GM23248 (cell line): ENCODE measurements around the gene SYNGR2. TPM values are rescaled to one million over a fixed set of nuclear protein-coding genes. Genes with fewer than 3 reads are reported as not detected.

Experiments
- DNase-seq: peaks from one replicate; pipeline ENCODE4 v3.0.0-alpha.2; 2015
- H2AFZ ChIP-seq: fragments of 200-600 bp; sonication (generic); 2 replicates; pipeline ENCODE4 v1.6.1; 2016; ENCODE audit warnings: antibody characterized with exemption
- H3F3A ChIP-seq: fragments of 200-600 bp; sonication (generic); 2 replicates; pipeline ENCODE4 v1.6.1; 2016; ENCODE audit warnings: mild to moderate bottlenecking, antibody characterized with exemption, mixed run types; ENCODE audit not compliant: insufficient read depth
- H3K27ac ChIP-seq: fragments of 200-600 bp; sonication (generic); 2 replicates; pipeline ENCODE4 v1.5.1; 2016; ENCODE audit warnings: mild to moderate bottlenecking
- H3K27me3 ChIP-seq: fragments of 200-600 bp; sonication (generic); replicated peaks from 2 replicates; pipeline ENCODE4 v1.6.1; 2016; ENCODE audit warnings: mild to moderate bottlenecking; ENCODE audit not compliant: insufficient read depth
- H3K36me3 ChIP-seq: fragments of 200-600 bp; sonication (generic); 2 replicates; pipeline ENCODE4 v1.6.1; 2016; ENCODE audit warnings: low read depth, mild to moderate bottlenecking
- H3K4me1 ChIP-seq: fragments of 200-600 bp; sonication (generic); 2 replicates; pipeline ENCODE4 v1.6.1; 2016; ENCODE audit warnings: mild to moderate bottlenecking; ENCODE audit not compliant: insufficient read depth
- H3K4me2 ChIP-seq: fragments of 200-600 bp; sonication (generic); one replicate; pipeline ENCODE4 v1.6.1; 2016; ENCODE audit warnings: mild to moderate bottlenecking; ENCODE audit not compliant: unreplicated experiment
- H3K4me3 ChIP-seq: fragments of 200-600 bp; sonication (generic); 2 replicates; pipeline ENCODE4 v1.5.1; 2016; ENCODE audit warnings: mild to moderate bottlenecking
- H3K79me2 ChIP-seq: fragments of 200-600 bp; sonication (generic); 2 replicates; pipeline ENCODE4 v1.6.1; 2016; ENCODE audit warnings: mild to moderate bottlenecking; ENCODE audit not compliant: insufficient read depth
- H3K9ac ChIP-seq: fragments of 200-600 bp; sonication (generic); 2 replicates; pipeline ENCODE4 v1.6.1; 2016; ENCODE audit warnings: mild to moderate bottlenecking
- H3K9me2 ChIP-seq: fragments of 200-600 bp; sonication (generic); 2 replicates; pipeline ENCODE4 v1.6.1; 2016; ENCODE audit warnings: mixed run types, mild to moderate bottlenecking, moderate library complexity; ENCODE audit not compliant: insufficient read depth
- H3K9me3 ChIP-seq: fragments of 200-600 bp; sonication (generic); one replicate; pipeline ENCODE4 v1.6.1; 2017; ENCODE audit warnings: low read depth
- H4K20me1 ChIP-seq: fragments of 200-600 bp; sonication (generic); 2 replicates; pipeline ENCODE4 v1.6.0; 2016; ENCODE audit not compliant: insufficient read depth
- EZH2 ChIP-seq: fragments of 200-600 bp; sonication (generic); IDR thresholded peaks from 2 replicates; pipeline ENCODE4 v1.6.1; 2018; ENCODE audit warnings: antibody characterized with exemption, mild to moderate bottlenecking; ENCODE audit not compliant: insufficient read depth, poor library complexity, severe bottlenecking
- EZH2phosphoT487 ChIP-seq: fragments of 200-600 bp; sonication (generic); IDR thresholded peaks from 2 replicates; pipeline ENCODE4 v1.6.1; 2018; ENCODE audit warnings: antibody characterized with exemption, moderate library complexity, mild to moderate bottlenecking, low read depth; ENCODE audit not compliant: insufficient read depth
- WGBS, 2 experiments: methylation state at CpG; one replicate each; pipeline ENCODE4 v1.1.6; 2015 to 2017; ENCODE audit warnings: low lambda C conversion rate in 2 of 2, low coverage in 1 of 2; ENCODE audit errors: missing lambda C conversion rate in 2 of 2; 5-methylcytosine and 5-hydroxymethylcytosine counted together
- in situ Hi-C: fragments of 300-500 bp; cut with MboI; formaldehyde crosslinking; loops from 2 replicates; pipeline ENCODE4 v1.15.0; 2020
- polyA plus RNA-seq: library from polyadenylated mRNA; unstranded; fragments of >200 nt; fragmentation: Nextera tagmentation; extraction: Ambion mirVana; gene quantifications from 2 replicates; pipeline ENCODE4 v1.2.1, GENCODE V29; 2016
- total RNA-seq: library from RNA; depleted of rRNA; stranded (reverse); fragments of >200 nt; shearing (Covaris generic); gene quantifications from 2 replicates; pipeline ENCODE4 v1.2.3, GENCODE V29; 2014; rRNA removed

The SYNGR2 gene
- total RNA-seq (6.2 and 15.4 TPM in 2 replicates), polyA plus RNA-seq (19.3 and 19.9 TPM in 2 replicates)

GRCh38 chr17:78168242-78168902, at the start of gene SYNGR2:
SYNGR2 (plus strand) TSS chr17:78168581; CDS start chr17:78168617, 36 bp downstream.
- no peak within 1 kb of the TSS for H3K27ac ChIP-seq
- H3K79me2 ChIP-seq = no peaks in the 10 kb centered on the region
- in situ Hi-C loops = no loop called here
- 1 to 3% methylated on average over 35 to 45 of the region's 84 CpGs for WGBS, 2 experiments
- peak; percentile 66 for DNase-seq
- H3K9me3 ChIP-seq = no peaks in the 10 kb centered on the region
- H3K9ac ChIP-seq = peak within 1 kb of the TSS; percentile 22; the same call in 1 of the 2 replicates
- H3K36me3 ChIP-seq = no peaks in the 10 kb centered on the region
- no peak for TF ChIP-seq EZH2phosphoT487
- TF ChIP-seq EZH2 = no peak
- H4K20me1 ChIP-seq = no peaks in the 10 kb centered on the region
- no peaks in the 10 kb centered on the region for H3K9me2 ChIP-seq
- H3K4me1 ChIP-seq = no peaks in the 10 kb centered on the region
- H3K4me2 ChIP-seq = peak within 1 kb of the TSS; percentile 65
- no peaks in the 10 kb centered on the region for H3K27me3 ChIP-seq
- H2AFZ ChIP-seq = peak within 1 kb of the TSS; percentile 51
- no peaks in the 10 kb centered on the region for H3F3A ChIP-seq
- H3K4me3 ChIP-seq = peak within 1 kb of the TSS; percentile 56

- H3K27me3 ChIP-seq = peaks cover 16% of the 10 kb centered on the region
- no peaks in the 10 kb centered on the region for H4K20me1 ChIP-seq
- 63 to 71% methylated on average over 10 to 13 of the region's 14 CpGs for WGBS, 2 experiments
- no peak for TF ChIP-seq EZH2phosphoT487
- TF ChIP-seq EZH2 = no peak
- no peak overlapping the region for H3K4me3 ChIP-seq
- no peaks in the 10 kb centered on the region for H3K4me1 ChIP-seq
- no peaks in the 10 kb centered on the region for H3K9me3 ChIP-seq
- H3K9ac ChIP-seq = no peak overlapping the region
- no peaks in the 10 kb centered on the region for H3K9me2 ChIP-seq
- H3K4me2 ChIP-seq = no peak overlapping the region
- no peaks in the 10 kb centered on the region for H3F3A ChIP-seq
- no peaks in the 10 kb centered on the region for H3K79me2 ChIP-seq
- in situ Hi-C loops = no loop called here
- H3K36me3 ChIP-seq = no peaks in the 10 kb centered on the region
- no peak overlapping the region for H2AFZ ChIP-seq
- no peak for DNase-seq
- no peak overlapping the region for H3K27ac ChIP-seq
Measured at GRCh38 chr17:78118801-78119241, 49.6 kb upstream of the SYNGR2 start.

DNA sequence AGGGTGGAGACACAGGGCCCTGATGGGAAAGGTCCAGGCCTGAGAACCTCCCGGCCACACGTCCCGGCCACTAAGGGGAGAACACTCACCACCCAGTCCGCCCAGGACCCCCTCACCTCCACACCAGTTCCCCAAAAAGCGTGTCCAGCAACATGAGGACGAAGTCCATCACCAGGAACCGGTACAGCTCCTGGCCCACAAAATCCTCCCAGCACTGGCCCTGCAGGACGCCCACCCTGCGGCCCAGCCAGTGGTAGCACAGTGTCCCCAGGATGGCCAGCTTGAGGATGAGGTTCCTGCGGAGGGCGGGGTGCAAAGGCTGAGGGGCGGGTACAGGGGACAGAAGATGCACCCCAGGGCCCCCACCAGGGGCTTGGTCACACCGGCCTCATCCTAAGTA, 47.8 kb upstream of the SYNGR2 start:
- WGBS, 2 experiments = 66 to 75% methylated on average over 13 of the region's 13 CpGs
- in situ Hi-C loops = no loop called here
- H3F3A ChIP-seq = no peaks in the 10 kb centered on the region

GRCh38 chr17:78120971-78121800, 47.2 kb upstream of the SYNGR2 start:
- Histone ChIP-seq H3K4me3 (no peak overlapping the region), H3F3A (no peaks in the 10 kb centered on the region), H3K79me2 (no peaks in the 10 kb centered on the region), H2AFZ (no peak overlapping the region), H3K36me3 (no peaks in the 10 kb centered on the region), H3K9me3 (no peaks in the 10 kb centered on the region), H4K20me1 (no peaks in the 10 kb centered on the region), H3K9ac (no peak overlapping the region), H3K4me2 (no peak overlapping the region), H3K27me3 (no peaks in the 10 kb centered on the region), H3K27ac (no peak overlapping the region), H3K4me1 (no peaks in the 10 kb centered on the region), H3K9me2 (no peaks in the 10 kb centered on the region)
- WGBS, 2 experiments = 81% methylated on average over 16 to 33 of the region's 35 CpGs
- in situ Hi-C loops = no loop called here
- no peak for DNase-seq
- TF ChIP-seq EZH2phosphoT487 (no peak), EZH2 (no peak)

More for the DNA sequence above, 47.8 kb upstream of the SYNGR2 start:
- Histone ChIP-seq H4K20me1 (no peaks in the 10 kb centered on the region), H3K9me3 (no peaks in the 10 kb centered on the region), H3K36me3 (no peaks in the 10 kb centered on the region), H3K4me1 (no peaks in the 10 kb centered on the region), H3K27me3 (no peaks in the 10 kb centered on the region), H3K4me3 (no peak overlapping the region), H3K9me2 (no peaks in the 10 kb centered on the region), H3K9ac (no peak overlapping the region), H3K27ac (no peak overlapping the region), H3K79me2 (no peaks in the 10 kb centered on the region), H3K4me2 (no peak overlapping the region), H2AFZ (no peak overlapping the region)
- DNase-seq = no peak
- TF ChIP-seq EZH2phosphoT487 (no peak), EZH2 (no peak)
